ENCODE data around the gene DNMT1.

DNMT1 gene

DNA sequence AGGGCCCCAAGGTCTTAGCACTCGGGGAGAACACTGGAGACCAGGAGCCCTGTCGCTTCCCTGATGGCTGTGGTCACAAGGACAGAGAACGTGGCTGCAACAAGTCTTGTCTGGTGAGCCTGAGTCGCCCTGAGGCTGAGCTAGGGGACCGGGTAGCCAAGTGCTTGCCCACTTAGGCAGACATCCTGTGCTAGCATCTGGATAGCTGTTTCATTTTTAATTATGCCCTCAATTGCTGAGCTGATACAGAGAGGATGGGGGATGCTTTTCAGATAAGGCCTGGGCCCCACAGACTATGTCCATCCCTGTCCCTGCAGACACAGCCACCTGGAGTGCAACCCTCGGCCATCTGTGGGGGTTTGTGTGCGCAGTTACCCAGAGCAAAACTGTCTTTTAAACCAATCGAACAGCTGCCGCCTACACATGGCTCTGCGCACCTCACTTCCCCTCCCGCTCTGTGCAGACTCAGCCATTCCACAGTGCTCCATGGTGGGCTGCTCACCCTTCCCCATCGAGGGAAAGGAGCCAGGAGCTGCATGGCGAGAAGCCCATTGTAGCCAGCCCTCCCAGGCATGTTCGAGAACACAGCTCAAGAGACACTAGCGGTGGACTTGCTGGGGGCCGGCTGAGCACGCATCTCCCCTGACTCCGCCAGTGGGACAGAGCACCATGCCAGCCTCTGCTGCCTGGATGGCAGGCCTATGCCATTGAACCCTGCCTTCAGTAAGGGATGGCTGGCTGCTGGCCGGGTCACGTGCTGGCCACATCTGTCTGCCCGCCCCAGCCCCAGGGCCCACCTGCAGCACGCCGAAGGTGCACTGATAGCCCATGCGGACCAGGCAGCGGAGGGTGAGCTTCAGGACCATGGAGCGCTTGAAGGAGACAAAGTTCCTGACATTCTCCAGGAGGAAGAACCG is 55.6 kb downstream of the DNMT1 start:
- no peak for DNase-seq (ENCODE audit: low spot score)

- no peak for DNase-seq (ENCODE audit: low spot score)
Measured at GRCh38 chr19:10137751-10138682, 56.7 kb downstream of the DNMT1 start.

DNA sequence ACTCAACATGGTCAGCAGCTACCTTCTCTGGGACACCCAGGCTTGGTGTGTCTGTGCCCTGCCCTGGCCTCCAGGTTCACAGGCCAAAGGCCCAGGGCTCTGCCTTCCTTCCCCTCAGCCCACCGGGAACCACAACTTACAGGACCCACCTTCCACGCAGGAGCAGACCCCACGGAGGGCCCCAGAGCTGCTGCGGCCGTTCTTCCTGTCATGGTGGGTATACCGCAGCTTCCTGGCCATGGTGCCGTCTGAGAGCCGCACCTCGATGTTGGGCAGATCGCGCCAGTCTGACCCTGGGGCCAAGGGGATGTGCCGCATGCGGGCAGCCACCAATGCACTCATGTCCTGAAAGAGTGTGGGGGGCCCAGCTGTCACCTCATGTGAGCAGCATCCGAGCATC is 57.8 kb downstream of the DNMT1 start:
- DNase-seq (ENCODE audit: low spot score), result no peak

- DNase-seq (ENCODE audit: low spot score), result no peak
Measured at GRCh38 chr19:10135551-10136334, 59.0 kb downstream of the DNMT1 start.

DNA sequence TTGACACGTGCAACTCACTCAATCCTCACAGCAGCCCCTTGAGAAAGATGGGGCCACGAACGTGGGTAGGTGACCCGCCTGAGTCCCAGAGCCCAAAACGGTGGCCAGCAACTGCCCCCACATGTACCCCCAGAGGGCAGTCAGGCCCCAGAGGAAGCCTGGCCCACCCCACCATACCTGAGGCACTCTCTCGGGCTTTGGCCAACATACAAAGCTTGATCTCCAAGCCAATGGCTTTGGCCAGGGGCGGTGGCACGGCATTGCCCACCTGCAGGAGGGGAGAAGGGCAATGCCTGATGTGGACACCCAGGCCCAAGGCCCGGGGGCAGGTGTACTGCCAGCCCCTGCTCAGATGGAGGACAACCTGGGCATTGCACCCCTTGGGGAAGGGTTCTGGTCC is 60.7 kb downstream of the DNMT1 start:
- DNase-seq (ENCODE audit: low spot score), result no peak

DNA sequence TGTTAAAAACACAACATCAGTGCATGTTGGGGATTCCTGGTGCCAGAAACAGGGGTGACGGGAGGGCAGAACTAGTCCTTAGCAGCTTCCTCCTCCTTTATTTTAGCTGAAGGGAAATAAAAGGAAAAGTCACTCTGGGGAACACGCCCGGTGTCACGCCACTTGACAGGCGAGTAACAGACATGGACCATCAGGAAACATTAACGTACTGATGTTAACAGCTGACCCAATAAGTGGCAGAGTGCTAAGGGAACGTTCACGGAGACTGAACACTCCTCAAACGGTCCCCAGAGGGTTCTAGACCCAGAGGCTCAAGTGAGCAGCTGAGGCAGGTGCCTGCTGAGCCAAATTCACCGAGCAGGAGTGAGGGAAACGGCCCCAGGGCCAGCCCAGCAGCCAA is 61.2 kb downstream of the DNMT1 start:
- no peak for DNase-seq (ENCODE audit: low spot score)

GRCh38 chr19:10132905-10133304 is 61.8 kb downstream of the DNMT1 start:
- DNase-seq (ENCODE audit: low spot score), result no peak

DNA sequence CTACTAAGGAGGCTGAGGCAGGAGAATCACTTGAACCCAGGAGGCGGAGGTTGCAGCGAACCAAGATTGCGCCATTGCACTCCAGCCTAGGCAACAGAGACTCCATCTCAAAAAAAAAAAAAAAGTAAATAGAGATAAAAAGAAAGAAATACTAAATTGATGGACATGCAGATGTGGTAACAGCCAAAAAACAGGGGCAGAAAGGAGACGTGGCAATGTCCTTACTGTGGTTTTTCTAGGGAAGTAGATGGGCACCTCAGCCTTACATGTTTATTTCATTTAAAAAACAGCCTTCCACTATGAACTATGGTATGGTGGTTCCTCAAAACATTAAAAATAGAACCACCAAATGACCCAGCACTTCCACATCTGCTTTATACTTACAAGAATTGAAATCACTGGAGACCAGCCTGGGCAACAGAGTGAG is 68.5 kb downstream of the DNMT1 start:
- no peak for DNase-seq (ENCODE audit: low spot score)

DNA sequence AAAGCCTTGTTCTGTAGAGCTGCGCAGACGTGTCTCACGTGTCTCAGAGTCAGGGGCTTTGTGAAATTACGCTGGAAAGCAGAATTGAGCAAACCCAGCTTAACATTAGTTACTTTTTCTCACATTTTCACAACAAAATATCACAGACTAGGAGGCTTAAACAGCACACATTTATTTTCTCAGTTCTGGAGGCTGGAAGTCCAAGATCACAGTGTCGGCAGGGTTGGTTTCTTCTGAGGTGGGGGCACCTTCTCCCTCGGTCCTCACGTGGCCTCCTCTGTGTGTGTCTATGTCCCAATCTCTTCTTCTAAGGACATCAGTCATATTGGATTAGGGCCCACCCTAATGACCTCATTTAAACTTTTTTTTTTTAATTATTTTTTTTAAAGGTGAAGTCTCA is 70.3 kb downstream of the DNMT1 start:
- DNase-seq (ENCODE audit: low spot score), result no peak

DNA sequence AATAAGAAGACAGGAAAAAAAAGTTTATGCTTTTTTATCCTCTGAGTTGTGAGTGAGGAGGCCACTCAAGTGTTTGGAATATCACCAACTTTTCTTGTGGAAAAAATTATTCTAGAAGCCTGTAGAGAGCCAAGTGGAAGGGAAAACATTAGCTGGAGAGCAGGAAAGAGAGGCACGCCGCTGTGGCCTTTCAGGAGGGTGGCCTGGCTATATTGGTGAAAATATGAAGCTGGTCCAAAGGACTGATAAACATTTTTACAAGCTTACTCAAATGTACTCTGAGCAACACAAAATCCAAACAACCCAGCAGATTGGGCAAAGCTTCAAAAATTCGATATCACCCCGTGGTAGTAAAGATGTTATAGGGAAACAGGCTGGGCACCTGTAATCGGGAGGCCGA is 72.7 kb downstream of the DNMT1 start:
- peak; percentile 60 for DNase-seq (ENCODE audit: low spot score)

- peak; percentile 74 for DNase-seq (ENCODE audit: low spot score)
Measured at GRCh38 chr19:10120538-10121189, 74.1 kb downstream of the DNMT1 start.

GRCh38 chr19:10118960-10119359 is 75.8 kb downstream of the DNMT1 start:
- DNase-seq (ENCODE audit: low spot score), result no peak

GRCh38 chr19:10116866-10117616 is 77.7 kb downstream of the DNMT1 start:
- no peak for DNase-seq (ENCODE audit: low spot score)

DNA sequence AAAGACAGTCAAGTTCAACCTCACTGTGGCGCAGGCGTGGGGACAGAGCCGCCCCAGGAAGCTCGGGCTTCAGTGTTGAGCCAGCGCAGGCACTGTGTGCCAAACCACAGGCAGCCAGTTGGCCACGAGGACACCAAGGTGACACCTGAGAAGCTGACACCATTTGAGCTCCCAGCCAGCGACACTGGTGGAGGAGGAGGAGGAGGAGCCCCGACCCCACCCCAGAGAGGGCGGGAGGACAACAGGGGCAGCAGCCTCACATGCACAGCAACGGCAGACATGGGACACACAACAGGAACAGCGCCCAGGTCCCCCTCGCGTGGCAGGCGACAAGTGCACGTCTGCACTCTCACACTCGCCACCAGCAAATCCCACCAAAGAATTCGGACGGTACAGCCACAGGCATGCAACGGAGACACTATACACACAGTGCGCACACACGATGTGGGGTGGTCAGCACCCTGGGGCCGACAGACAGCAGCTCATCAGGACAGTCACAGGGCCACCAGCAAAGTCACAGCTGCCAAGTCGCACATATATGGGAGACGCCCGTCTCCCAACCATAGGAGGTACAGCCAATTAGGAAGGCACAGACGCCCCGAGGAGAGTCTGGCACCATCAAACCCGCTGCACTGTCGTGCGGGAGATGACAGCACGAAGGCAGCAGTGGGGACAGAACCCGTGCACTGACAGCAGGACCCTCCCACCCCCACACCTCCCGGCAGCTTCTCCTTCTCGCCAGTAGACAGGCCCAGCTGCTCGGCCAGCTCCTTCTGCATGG is 78.5 kb downstream of the DNMT1 start:
- DNase-seq (ENCODE audit: low spot score), result no peak

- DNase-seq (ENCODE audit: low spot score), result no peak
Measured at GRCh38 chr19:10115392-10116084, 79.2 kb downstream of the DNMT1 start.

- DNase-seq (ENCODE audit: low spot score), result no peak
Measured at GRCh38 chr19:10114651-10115391, 79.9 kb downstream of the DNMT1 start.

DNA sequence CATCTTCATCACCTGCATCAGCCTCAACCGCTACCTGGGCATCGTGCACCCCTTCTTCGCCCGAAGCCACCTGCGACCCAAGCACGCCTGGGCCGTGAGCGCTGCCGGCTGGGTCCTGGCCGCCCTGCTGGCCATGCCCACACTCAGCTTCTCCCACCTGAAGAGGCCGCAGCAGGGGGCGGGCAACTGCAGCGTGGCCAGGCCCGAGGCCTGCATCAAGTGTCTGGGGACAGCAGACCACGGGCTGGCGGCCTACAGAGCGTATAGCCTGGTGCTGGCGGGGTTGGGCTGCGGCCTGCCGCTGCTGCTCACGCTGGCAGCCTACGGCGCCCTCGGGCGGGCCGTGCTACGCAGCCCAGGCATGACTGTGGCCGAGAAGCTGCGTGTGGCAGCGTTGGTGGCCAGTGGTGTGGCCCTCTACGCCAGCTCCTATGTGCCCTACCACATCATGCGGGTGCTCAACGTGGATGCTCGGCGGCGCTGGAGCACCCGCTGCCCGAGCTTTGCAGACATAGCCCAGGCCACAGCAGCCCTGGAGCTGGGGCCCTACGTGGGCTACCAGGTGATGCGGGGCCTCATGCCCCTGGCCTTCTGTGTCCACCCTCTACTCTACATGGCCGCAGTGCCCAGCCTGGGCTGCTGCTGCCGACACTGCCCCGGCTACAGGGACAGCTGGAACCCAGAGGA is 80.6 kb downstream of the DNMT1 start:
- no peak for DNase-seq (ENCODE audit: low spot score)

DNA sequence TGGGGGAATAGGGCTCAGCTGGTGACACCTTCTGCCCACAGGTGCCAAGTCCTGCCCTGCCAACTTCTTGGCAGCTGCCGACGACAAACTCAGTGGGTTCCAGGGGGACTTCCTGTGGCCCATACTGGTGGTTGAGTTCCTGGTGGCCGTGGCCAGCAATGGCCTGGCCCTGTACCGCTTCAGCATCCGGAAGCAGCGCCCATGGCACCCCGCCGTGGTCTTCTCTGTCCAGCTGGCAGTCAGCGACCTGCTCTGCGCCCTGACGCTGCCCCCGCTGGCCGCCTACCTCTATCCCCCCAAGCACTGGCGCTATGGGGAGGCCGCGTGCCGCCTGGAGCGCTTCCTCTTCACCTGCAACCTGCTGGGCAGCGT is 81.2 kb downstream of the DNMT1 start:
- DNase-seq (ENCODE audit: low spot score), result no peak
